ENCODE results near the gene PPIL4. TPM values are rescaled to one million over a fixed set of nuclear protein-coding genes. Genes with fewer than 3 reads are reported as not detected.

PPIL4 gene
- total and polyA plus RNA-seq, 2 of the 13 experiments (the other 11 are each of a cell fraction or from before 2014, with no cell fraction given) = 5.5 to 46.0 TPM

DNA sequence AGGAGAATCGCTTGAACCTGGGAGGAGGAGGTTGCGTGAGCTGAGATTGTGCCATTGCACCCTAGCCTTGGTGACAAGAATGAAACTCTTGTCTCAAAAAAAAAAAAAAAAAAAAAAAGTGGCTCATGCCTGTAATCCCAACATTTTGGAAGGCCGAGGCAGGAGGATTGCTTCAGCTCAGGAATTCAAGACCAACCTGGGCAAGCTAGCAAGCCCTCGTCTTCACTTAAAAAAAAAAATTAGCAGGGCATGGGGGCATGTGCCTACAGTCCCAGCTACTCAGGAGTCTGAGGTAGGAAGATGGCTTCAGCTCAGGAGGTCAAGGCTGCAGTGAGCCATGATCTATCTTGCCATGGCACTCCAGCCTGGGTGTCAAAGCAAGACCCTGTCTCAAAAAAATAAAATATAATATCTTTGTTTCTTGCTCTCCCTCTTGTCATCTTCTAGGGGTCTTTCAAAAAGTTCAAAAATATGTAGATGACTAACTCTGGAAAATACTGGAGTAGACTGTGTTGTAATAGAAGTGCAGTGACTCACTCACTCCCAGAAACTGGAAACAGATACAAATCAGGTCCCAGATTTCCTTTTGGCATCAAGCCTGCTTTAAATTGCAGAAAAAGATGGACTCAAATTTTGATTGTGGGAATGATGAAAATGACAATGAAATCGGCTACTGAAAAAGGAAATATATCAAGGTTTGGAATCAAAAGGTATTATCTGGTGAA is 17.5 kb upstream of the PPIL4 start:
- ChIA-PET POLR2A (interaction anchor here (4.3 kb wide), 1 partner anchor 17 kb away, joined by 36 read pairs; the partner anchor contains the start of gene PPIL4), CTCF (ENCODE audit: low intra/inter-chr PET ratio, low total read pairs) (no interaction called here)
- intact Hi-C loops (cut with micrococcal nuclease; ENCODE audit: unreplicated experiment) (no loop called here), in situ Hi-C loops (cut with HindIII; ENCODE audit: extremely low pct_ligation_motif_present, low pct_unique_long_range_greater_than_20kb) (loop anchor here (10.0 kb wide), 1 partner anchor 151 kb away; the partner anchor contains the start of gene LATS1)
- no peaks in the 10 kb centered on the region for H3K36me3 ChIP-seq (replicated peaks in 1 of 2; ENCODE audit: control insufficient read depth in 1 of 2, insufficient read depth in 2 of 2, low read length in 2 of 2)
- H3K4me1 ChIP-seq (ENCODE audit: insufficient read depth, low read length) = peaks cover 35% of the 10 kb centered on the region
- H3K4me3 ChIP-seq (replicated peaks in 1 of 3; ENCODE audit: insufficient read depth in 1 of 3, low read depth in 2 of 3, low read length in 3 of 3) = no peak overlapping the region
- no TSS peak for BruUV-seq (replicated peaks)
- no peak overlapping the region for H2AFZ ChIP-seq (ENCODE audit: low read length)
- peaks cover 0 to 12% of the 10 kb centered on the region in 2 experiments; a peak in 2 of 5 replicates for H3K27me3 ChIP-seq (ENCODE audit: control insufficient read depth in 1 of 2, insufficient read depth in 2 of 2, low read length in 2 of 2)
- H3K4me2 ChIP-seq (ENCODE audit: low read depth, low read length) = 0 out of 2 replicates have a peak overlapping the region, but pooled peaks have one; percentile 14
- DNase-seq (ENCODE audit: low spot score) (no peak), FAIRE-seq (no peak), ATAC-seq (no peak)
- H3K9me3 ChIP-seq (ENCODE audit: low read length) = no peaks in the 10 kb centered on the region
- peaks cover 20% of the 10 kb centered on the region for H3K79me2 ChIP-seq (ENCODE audit: insufficient read depth, low read length)
- H3K9ac ChIP-seq (ENCODE audit: insufficient read depth, low read depth, low read length) = no peak overlapping the region
- H3K27ac ChIP-seq (ENCODE audit: extremely low read length, insufficient read depth, low read length) = no peak overlapping the region
- WGBS (ENCODE audit: low lambda C conversion rate) = 14% methylated on average over 5 of the region's 5 CpGs
- no peak for TF ChIP-seq CREB1 (IDR thresholded peaks at IDR 0.05)
- 0 out of 2 replicates have a peak, but pooled peaks have one; percentile 24 for TF ChIP-seq CREB1 (CRISPR knock-in tag; IDR thresholded peaks at IDR 0.05)
- peak; percentile 30; the same call in 1 of the 2 replicates for TF ChIP-seq FOSL2 (CRISPR knock-in tag; IDR thresholded peaks at IDR 0.05)
- TF ChIP-seq CEBPB (IDR thresholded peaks at IDR 0.05; ENCODE audit: borderline replicate concordance, low read depth, low read length) = peak; percentile 13; the same call in 1 of the 2 replicates
- TF ChIP-seq ZNF451 (CRISPR knock-in tag; IDR thresholded peaks at IDR 0.05) = no peak
- H4K20me1 ChIP-seq (ENCODE audit: insufficient read depth, low read length) = peaks cover 7% of the 10 kb centered on the region; the same call in 1 of the 2 replicates

DNA sequence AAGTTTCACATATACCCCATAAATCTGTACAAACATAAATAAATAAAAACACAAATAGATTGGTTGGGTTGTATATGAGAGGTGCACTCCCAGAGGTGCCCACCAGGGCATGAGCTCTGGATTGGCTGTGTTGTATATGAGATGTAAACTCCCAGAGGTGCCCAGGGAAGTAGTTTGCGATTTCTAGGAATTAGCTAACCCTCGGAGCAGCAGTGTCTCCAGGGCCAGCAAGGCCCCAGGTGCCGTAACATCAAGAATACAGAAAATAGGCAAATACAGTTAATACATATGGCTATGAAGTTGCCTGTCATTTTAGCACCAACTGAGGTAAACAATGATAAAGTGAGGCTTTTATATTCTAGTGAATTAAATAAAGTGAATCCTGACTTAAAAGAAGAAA is 14.9 kb upstream of the PPIL4 start:
- no peak overlapping the region for H3K27ac ChIP-seq (ENCODE audit: extremely low read length, insufficient read depth, low read length)
- H3K4me2 ChIP-seq (ENCODE audit: low read depth, low read length) = no peak overlapping the region
- H3K9ac ChIP-seq (ENCODE audit: insufficient read depth, low read depth, low read length) = no peak overlapping the region
- peaks cover 0 to 21% of the 10 kb centered on the region in 2 experiments; a peak in 2 of 5 replicates for H3K27me3 ChIP-seq (ENCODE audit: control insufficient read depth in 1 of 2, insufficient read depth in 2 of 2, low read length in 2 of 2)
- no peaks in the 10 kb centered on the region for H3K36me3 ChIP-seq (replicated peaks in 1 of 2; ENCODE audit: control insufficient read depth in 1 of 2, insufficient read depth in 2 of 2, low read length in 2 of 2)
- intact Hi-C loops (cut with micrococcal nuclease; ENCODE audit: unreplicated experiment) = no loop called here
- 16% methylated on average over 3 of the region's 3 CpGs for WGBS (ENCODE audit: low lambda C conversion rate)
- H3K79me2 ChIP-seq (ENCODE audit: insufficient read depth, low read length) = no peaks in the 10 kb centered on the region
- no peaks in the 10 kb centered on the region for H3K9me3 ChIP-seq (ENCODE audit: low read length)
- no peaks in the 10 kb centered on the region for H4K20me1 ChIP-seq (ENCODE audit: insufficient read depth, low read length)
- H3K4me1 ChIP-seq (ENCODE audit: insufficient read depth, low read length) = peaks cover 22% of the 10 kb centered on the region
- ATAC-seq = peak; percentile 84
- no peak overlapping the region for H3K4me3 ChIP-seq (replicated peaks in 1 of 3; ENCODE audit: insufficient read depth in 1 of 3, low read depth in 2 of 3, low read length in 3 of 3)
- no peak overlapping the region for H2AFZ ChIP-seq (ENCODE audit: low read length)
- no TSS peak for BruUV-seq (replicated peaks)
- POLR2A ChIA-PET = interaction anchor here (1.0 to 1.4 kb wide), 2 partner anchors 14 to 157 kb away, joined by 3 to 5 read pairs; partner anchors contain the start of genes LATS1 and PPIL4
- CTCF ChIA-PET (ENCODE audit: low intra/inter-chr PET ratio, low total read pairs) = no interaction called here
- FAIRE-seq = no peak
- in situ Hi-C loops (cut with HindIII; ENCODE audit: extremely low pct_ligation_motif_present, low pct_unique_long_range_greater_than_20kb) = loop anchor here (10.0 kb wide), 1 partner anchor 154 kb away; the partner anchor contains the start of gene LATS1
- no peak for DNase-seq (ENCODE audit: low spot score)
- TF ChIP-seq ZFP62 (CRISPR knock-in tag; IDR thresholded peaks at IDR 0.05) (no peak), ZNF33B (CRISPR knock-in tag; IDR thresholded peaks at IDR 0.05) (no peak), MBNL3 (CRISPR knock-in tag; conservative IDR thresholded peaks at IDR 0.05) (no peak), RCOR2 (CRISPR knock-in tag; IDR thresholded peaks at IDR 0.05) (no peak), POLR2AphosphoS2 (IDR thresholded peaks at IDR 0.05; ENCODE audit: low read depth, low read length) (no peak), HOXA7 (CRISPR knock-in tag; IDR thresholded peaks at IDR 0.05) (no peak), NCOA5 (CRISPR knock-in tag; IDR thresholded peaks at IDR 0.05) (no peak), XRCC5 (optimal IDR thresholded peaks at IDR 0.05; ENCODE audit: low read length) (peak; percentile 42), NR3C1 (CRISPR knock-in tag; IDR thresholded peaks at IDR 0.05) (no peak), ZNF615 (CRISPR knock-in tag; IDR thresholded peaks at IDR 0.05; ENCODE audit: borderline replicate concordance) (no peak)
- TF ChIP-seq, protein P1, sequence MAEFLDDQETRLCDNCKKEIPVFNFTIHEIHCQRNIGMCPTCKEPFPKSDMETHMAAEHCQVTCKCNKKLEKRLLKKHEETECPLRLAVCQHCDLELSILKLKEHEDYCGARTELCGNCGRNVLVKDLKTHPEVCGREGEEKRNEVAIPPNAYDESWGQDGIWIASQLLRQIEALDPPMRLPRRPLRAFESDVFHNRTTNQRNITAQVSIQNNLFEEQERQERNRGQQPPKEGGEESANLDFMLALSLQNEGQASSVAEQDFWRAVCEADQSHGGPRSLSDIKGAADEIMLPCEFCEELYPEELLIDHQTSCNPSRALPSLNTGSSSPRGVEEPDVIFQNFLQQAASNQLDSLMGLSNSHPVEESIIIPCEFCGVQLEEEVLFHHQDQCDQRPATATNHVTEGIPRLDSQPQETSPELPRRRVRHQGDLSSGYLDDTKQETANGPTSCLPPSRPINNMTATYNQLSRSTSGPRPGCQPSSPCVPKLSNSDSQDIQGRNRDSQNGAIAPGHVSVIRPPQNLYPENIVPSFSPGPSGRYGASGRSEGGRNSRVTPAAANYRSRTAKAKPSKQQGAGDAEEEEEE (CRISPR knock-in tag; IDR thresholded peaks at IDR 0.05; ENCODE audit: borderline replicate concordance) = no peak
